Effector CD8-positive, alpha-beta T cell (primary cell): Measurements from ENCODE around the gene ZNF30.
A peak's percentile ranks its signal among the peaks of the same experiment; 100 is the strongest.
"Not testable (repeated sequence)": the region's sequence is repeated elsewhere in the genome, so short reads cannot be mapped to it uniquely, and the experiment has no call there.

Source experiments
- DNase-seq: peaks from one replicate; lab custom pipeline; 2025; lab: John Stamatoyannopoulos, UW
- total RNA-seq, 4 experiments: gene quantifications; one replicate each; lab custom pipeline; 2026; lab: John Stamatoyannopoulos, UW

Gene ZNF30
- 7.1 to 14.8 (median 10.7) reads per million in 4 experiments for total RNA-seq

- peak; percentile 57 for DNase-seq
Observed at GRCh38 chr19:34926685-34927375, at the start of gene ZNF30. Gene ZNF30 (plus strand): TSS chr19:34926903. CDS start chr19:34929948, 3,045 bp downstream.

- no peak for DNase-seq
Observed at GRCh38 chr19:34879563-34879962, 47.1 kb upstream of the ZNF30 start.

GRCh38 chr19:34880034-34880433 lies 46.7 kb upstream of the ZNF30 start:
- DNase-seq, result no peak

GRCh38 chr19:34881982-34882381 lies 44.7 kb upstream of the ZNF30 start:
- DNase-seq, result no peak

- no peak for DNase-seq
Observed at GRCh38 chr19:34888091-34888490, 38.6 kb upstream of the ZNF30 start.

GRCh38 chr19:34900245-34900644 lies 26.5 kb upstream of the ZNF30 start:
- no peak for DNase-seq

GRCh38 chr19:34904664-34905527 lies 21.8 kb upstream of the ZNF30 start:
- no peak for DNase-seq

- DNase-seq, result no peak
Observed at GRCh38 chr19:34910770-34911169, 15.9 kb upstream of the ZNF30 start.

GRCh38 chr19:34917144-34917543 lies 9.6 kb upstream of the ZNF30 start:
- not testable (repeated sequence) for DNase-seq

GRCh38 chr19:34918190-34918589 lies 8.5 kb upstream of the ZNF30 start:
- DNase-seq, result no peak

GRCh38 chr19:34920090-34920786 lies 6.5 kb upstream of the ZNF30 start:
- not testable (repeated sequence) for DNase-seq

GRCh38 chr19:34925278-34925855 lies 1.3 kb upstream of the ZNF30 start:
- DNase-seq, result no peak

GRCh38 chr19:34926361-34926684 lies 380 bp upstream of the ZNF30 start:
- DNase-seq, result no peak

- no peak for DNase-seq
Observed at GRCh38 chr19:34932494-34932893, 5.8 kb downstream of the ZNF30 start.

GRCh38 chr19:34936184-34936583 lies 9.5 kb downstream of the ZNF30 start:
- no peak for DNase-seq

GRCh38 chr19:34938886-34939285 lies 12.2 kb downstream of the ZNF30 start:
- DNase-seq, result no peak

GRCh38 chr19:34943861-34944573 lies 17.3 kb downstream of the ZNF30 start:
- DNase-seq, result no peak

- DNase-seq, result no peak
Observed at GRCh38 chr19:34953092-34953491, 26.4 kb downstream of the ZNF30 start.

- DNase-seq, result no peak
Observed at GRCh38 chr19:34957830-34958751, 31.4 kb downstream of the ZNF30 start.

GRCh38 chr19:34959021-34959420 lies 32.3 kb downstream of the ZNF30 start:
- DNase-seq, result no peak
